ENCODE data around the gene PARP4.
"Not testable (repeated sequence)": the region's sequence is repeated elsewhere in the genome, so short reads cannot be mapped to it uniquely, and the experiment has no call there.

The PARP4 gene

GRCh38 chr13:24512197-24512907, at the start of gene PARP4:
PARP4 (minus strand) TSS chr13:24512778; CDS start chr13:24503776, 9,002 bp downstream.
- DNase-seq (ENCODE audit: low spot score): peak; percentile 79

- DNase-seq (ENCODE audit: low spot score): not testable (repeated sequence)
Measured at GRCh38 chr13:24560579-24561187, 48.1 kb upstream of the PARP4 start.

- DNase-seq (ENCODE audit: low spot score): not testable (repeated sequence)
Measured at GRCh38 chr13:24559431-24560218, 47.0 kb upstream of the PARP4 start.

GRCh38 chr13:24557081-24557480, 44.5 kb upstream of the PARP4 start:
- DNase-seq (ENCODE audit: low spot score): no peak

GRCh38 chr13:24553892-24554291, 41.3 kb upstream of the PARP4 start:
- not testable (repeated sequence) for DNase-seq (ENCODE audit: low spot score)

- peak; percentile 58 for DNase-seq (ENCODE audit: low spot score)
Measured at GRCh38 chr13:24541476-24542352, 29.1 kb upstream of the PARP4 start.

- DNase-seq (ENCODE audit: low spot score): no peak
Measured at GRCh38 chr13:24541127-24541475, 28.5 kb upstream of the PARP4 start.

- DNase-seq (ENCODE audit: low spot score): peak; percentile 70
Measured at GRCh38 chr13:24540236-24541126, 27.9 kb upstream of the PARP4 start.

- DNase-seq (ENCODE audit: low spot score): no peak
Measured at GRCh38 chr13:24539500-24540165, 27.1 kb upstream of the PARP4 start.

GRCh38 chr13:24529478-24529877, 16.9 kb upstream of the PARP4 start:
- no peak for DNase-seq (ENCODE audit: low spot score)

GRCh38 chr13:24528816-24529398, 16.3 kb upstream of the PARP4 start:
- no peak for DNase-seq (ENCODE audit: low spot score)

- no peak for DNase-seq (ENCODE audit: low spot score)
Measured at GRCh38 chr13:24527266-24527775, 14.7 kb upstream of the PARP4 start.

GRCh38 chr13:24520733-24521132, 8.2 kb upstream of the PARP4 start:
- DNase-seq (ENCODE audit: low spot score): no peak

- no peak for DNase-seq (ENCODE audit: low spot score)
Measured at GRCh38 chr13:24516919-24517318, 4.3 kb upstream of the PARP4 start.

- DNase-seq (ENCODE audit: low spot score): no peak
Measured at GRCh38 chr13:24512908-24513213, 283 bp upstream of the PARP4 start.

- no peak for DNase-seq (ENCODE audit: low spot score)
Measured at GRCh38 chr13:24511816-24512196, 772 bp downstream of the PARP4 start.

- no peak for DNase-seq (ENCODE audit: low spot score)
Measured at GRCh38 chr13:24511019-24511815, 1.4 kb downstream of the PARP4 start.

- no peak for DNase-seq (ENCODE audit: low spot score)
Measured at GRCh38 chr13:24506698-24507335, 5.8 kb downstream of the PARP4 start.

- not testable (repeated sequence) for DNase-seq (ENCODE audit: low spot score)
Measured at GRCh38 chr13:24506283-24506682, 6.3 kb downstream of the PARP4 start.
